Measurements from ENCODE around the gene OTUD7B. TPM values are rescaled to one million over a fixed set of nuclear protein-coding genes. Genes with fewer than 3 reads are reported as not detected.
"Not testable (repeated sequence)": the region's sequence is repeated elsewhere in the genome, so short reads cannot be mapped to it uniquely, and the experiment has no call there.

OTUD7B gene
- total RNA-seq: 18.3 and 18.5 TPM in 2 replicates

DNA sequence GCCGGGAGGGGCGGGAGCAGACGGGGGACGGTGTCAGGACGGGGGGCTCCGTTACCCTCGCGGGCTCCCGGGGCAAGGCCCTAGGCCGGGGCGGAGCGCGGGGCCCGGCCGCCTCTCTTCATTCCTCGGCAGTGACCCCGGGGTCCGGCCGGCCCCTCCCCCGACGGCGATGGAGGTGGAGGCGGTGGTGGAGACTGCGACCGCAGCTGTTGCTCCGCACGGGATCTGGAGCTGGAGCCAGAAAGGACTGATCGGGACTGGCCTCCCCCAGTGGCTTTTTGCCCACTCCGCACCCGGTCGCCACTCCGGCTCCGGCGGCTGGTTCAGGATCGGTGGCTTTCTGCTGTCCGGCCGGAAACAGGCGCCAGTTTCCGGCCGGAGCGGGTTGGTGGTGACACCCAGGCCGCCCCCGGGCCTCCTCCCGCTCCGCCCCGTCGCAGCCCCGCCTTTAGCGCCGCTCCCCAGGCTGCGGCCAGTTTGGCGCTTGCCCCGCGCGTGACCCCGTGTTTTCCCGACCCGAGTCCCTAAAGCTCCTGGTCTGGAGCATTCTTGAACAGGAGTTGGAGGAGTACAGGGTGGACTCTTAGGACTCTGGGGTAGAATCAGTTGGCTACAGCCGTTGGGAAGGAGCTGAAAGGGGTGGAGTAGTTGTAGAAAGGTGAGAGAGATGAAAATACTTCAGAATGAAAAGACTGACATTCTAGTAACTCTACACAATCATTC, at the start of gene OTUD7B:
Gene OTUD7B (minus strand): TSS at position 334 of the 723 bp plus-strand sequence. CDS start 33,216 bp downstream, outside the sequence.
- no peaks in the 10 kb centered on the region for H3K27me3 ChIP-seq (ENCODE audit: insufficient read depth, low read length)
- peaks cover 45% of the 10 kb centered on the region for H3K79me2 ChIP-seq (ENCODE audit: insufficient read depth, low read length)
- peaks cover 44% of the 10 kb centered on the region for H3K4me1 ChIP-seq (ENCODE audit: insufficient read depth, low read length)
- peaks cover 8% of the 10 kb centered on the region for H3K36me3 ChIP-seq (ENCODE audit: insufficient read depth, low read length)
- DNase-seq (ENCODE audit: insufficient read length, low spot score, missing footprints): peak; percentile 93
- H3K4me2 ChIP-seq (ENCODE audit: insufficient read depth, low read length): peak within 1 kb of the TSS; percentile 93
- no peak for TF ChIP-seq CTCF (IDR thresholded peaks at IDR 0.05; ENCODE audit: extremely low read depth, low read depth, low read length)
- peak within 1 kb of the TSS; percentile 99 for H3K27ac ChIP-seq (ENCODE audit: low read depth, low read length)
- peak within 1 kb of the TSS; percentile 92 for H2AFZ ChIP-seq (ENCODE audit: low read length)
- no peaks in the 10 kb centered on the region for H3K9me3 ChIP-seq (ENCODE audit: low read depth, low read length)
- peaks cover 27% of the 10 kb centered on the region for H4K20me1 ChIP-seq (ENCODE audit: insufficient read depth, low read length)
- peak within 1 kb of the TSS; percentile 92 for H3K4me3 ChIP-seq (ENCODE audit: insufficient read depth, low read length)

GRCh38 chr1:150060260-150060659, 49.7 kb upstream of the OTUD7B start:
- Histone ChIP-seq H4K20me1 (ENCODE audit: insufficient read depth, low read length) (no peaks in the 10 kb centered on the region), H3K79me2 (ENCODE audit: insufficient read depth, low read length) (peaks cover 7% of the 10 kb centered on the region), H3K9me3 (ENCODE audit: low read depth, low read length) (no peaks in the 10 kb centered on the region), H3K27ac (ENCODE audit: low read depth, low read length) (no peak overlapping the region), H3K27me3 (ENCODE audit: insufficient read depth, low read length) (no peaks in the 10 kb centered on the region), H3K4me2 (ENCODE audit: insufficient read depth, low read length) (no peak overlapping the region), H3K4me1 (ENCODE audit: insufficient read depth, low read length) (peaks cover 11% of the 10 kb centered on the region), H2AFZ (ENCODE audit: low read length) (no peak overlapping the region), H3K4me3 (ENCODE audit: insufficient read depth, low read length) (no peak overlapping the region), H3K36me3 (ENCODE audit: insufficient read depth, low read length) (no peaks in the 10 kb centered on the region)
- no peak for TF ChIP-seq CTCF (IDR thresholded peaks at IDR 0.05; ENCODE audit: extremely low read depth, low read depth, low read length)
- no peak for DNase-seq (ENCODE audit: insufficient read length, low spot score, missing footprints)

- no peak overlapping the region for H3K4me3 ChIP-seq (ENCODE audit: insufficient read depth, low read length)
- no peaks in the 10 kb centered on the region for H3K79me2 ChIP-seq (ENCODE audit: insufficient read depth, low read length)
- H3K9me3 ChIP-seq (ENCODE audit: low read depth, low read length): no peaks in the 10 kb centered on the region
- DNase-seq (ENCODE audit: insufficient read length, low spot score, missing footprints): no peak
- no peaks in the 10 kb centered on the region for H3K36me3 ChIP-seq (ENCODE audit: insufficient read depth, low read length)
- H2AFZ ChIP-seq (ENCODE audit: low read length): no peak overlapping the region
- H4K20me1 ChIP-seq (ENCODE audit: insufficient read depth, low read length): no peaks in the 10 kb centered on the region
- H3K27ac ChIP-seq (ENCODE audit: low read depth, low read length): no peak overlapping the region
- H3K4me2 ChIP-seq (ENCODE audit: insufficient read depth, low read length): no peak overlapping the region
- H3K27me3 ChIP-seq (ENCODE audit: insufficient read depth, low read length): no peaks in the 10 kb centered on the region
- TF ChIP-seq CTCF (IDR thresholded peaks at IDR 0.05; ENCODE audit: extremely low read depth, low read depth, low read length): no peak
- peaks cover 1% of the 10 kb centered on the region for H3K4me1 ChIP-seq (ENCODE audit: insufficient read depth, low read length)
These were observed 45.9 kb upstream of the OTUD7B start for GRCh38 chr1:150056407-150056806.

GRCh38 chr1:150055507-150055906, 45.0 kb upstream of the OTUD7B start:
- H3K9me3 ChIP-seq (ENCODE audit: low read depth, low read length); H3K79me2 ChIP-seq (ENCODE audit: insufficient read depth, low read length); H3K4me1 ChIP-seq (ENCODE audit: insufficient read depth, low read length); H3K4me2 ChIP-seq (ENCODE audit: insufficient read depth, low read length); H3K27me3 ChIP-seq (ENCODE audit: insufficient read depth, low read length); H3K36me3 ChIP-seq (ENCODE audit: insufficient read depth, low read length); H4K20me1 ChIP-seq (ENCODE audit: insufficient read depth, low read length); H2AFZ ChIP-seq (ENCODE audit: low read length); H3K4me3 ChIP-seq (ENCODE audit: insufficient read depth, low read length); DNase-seq (ENCODE audit: insufficient read length, low spot score, missing footprints); H3K27ac ChIP-seq (ENCODE audit: low read depth, low read length): not testable (repeated sequence)
